Omental fat pad (tissue), 4 donors: Measurements from ENCODE around the gene METTL6. TPM values are rescaled to one million over a fixed set of nuclear protein-coding genes. Genes with fewer than 3 reads are reported as not detected.

Experiments used
- ATAC-seq: fragments of 150-250 bp; one replicate; pipeline ENCODE4 v1.9.1; 2016; ENCODE audit warnings: mild to moderate bottlenecking, moderate library complexity; ENCODE audit not compliant: low FRiP score
- DNase-seq: peaks from one replicate; pipeline ENCODE4 v3.0.0-alpha.2; 2019; ENCODE audit warnings: low spot score
- CTCF ChIP-seq, 3 donors: fragments of 450-650 bp; IDR thresholded peaks; one replicate each; pipeline ENCODE4 v1.5.1; 2016 to 2017; ENCODE audit warnings: antibody characterized with exemption in 3 of 3, mild to moderate bottlenecking in 3 of 3, moderate library complexity in 2 of 3
- total RNA-seq, 4 donors: library from RNA; depleted of rRNA; stranded (reverse); fragments of >200 nt; gene quantifications; one replicate each; pipeline ENCODE4 v1.1.0, GENCODE V29; 2016

Gene METTL6
- total RNA-seq, 4 donors from 2014 or later, result 11.4 to 16.9 (median 12.9) TPM

GRCh38 chr3:15455756-15456155 is 28.4 kb upstream of the METTL6 start:
- TF ChIP-seq CTCF (IDR thresholded peaks at IDR 0.05), result no peak
- no peak for DNase-seq
- ATAC-seq, result no peak

GRCh38 chr3:15454965-15455364 is 27.6 kb upstream of the METTL6 start:
- no peak for TF ChIP-seq CTCF (IDR thresholded peaks at IDR 0.05)
- no peak for DNase-seq
- ATAC-seq, result no peak

GRCh38 chr3:15453991-15454625 is 26.8 kb upstream of the METTL6 start:
- no peak for TF ChIP-seq CTCF (IDR thresholded peaks at IDR 0.05)
- ATAC-seq, result no peak
- no peak for DNase-seq

- TF ChIP-seq CTCF (IDR thresholded peaks at IDR 0.05), result no peak
- DNase-seq (no peak), ATAC-seq (no peak)
These were observed 26.2 kb upstream of the METTL6 start for GRCh38 chr3:15453501-15453900.

- DNase-seq, result no peak
- no peak for TF ChIP-seq CTCF (IDR thresholded peaks at IDR 0.05)
- no peak for ATAC-seq
These were observed 25.6 kb upstream of the METTL6 start for GRCh38 chr3:15452961-15453360.

- DNase-seq, result no peak
- ATAC-seq, result no peak
- no peak for TF ChIP-seq CTCF (IDR thresholded peaks at IDR 0.05)
These were observed 24.8 kb upstream of the METTL6 start for GRCh38 chr3:15452156-15452555.
